K562 (cell line): Measurements from ENCODE around the gene DOLK. TPM values are rescaled to one million over a fixed set of nuclear protein-coding genes. Genes with fewer than 3 reads are reported as not detected.

Source experiments
- ATAC-seq: fragments of 200-7000 bp; cut with Tn5 transposase; 3 replicates; pipeline ENCODE4 v1.9.1; 2020; ENCODE audit warnings: moderate library complexity
- BruUV-seq: library from RNA; stranded (reverse); fragments of 400-500 nt; replicated peaks from 2 replicates; lab custom pipeline; 2021; lab: Mats Ljungman, UMichigan
- CTCF ChIA-PET: fragments of 300-600 bp; formaldehyde crosslinking; extraction: SDS; loops from one replicate; lab custom pipeline; 2021; ENCODE audit warnings: low intra/inter-chr PET ratio; lab: Yijun Ruan, JAX
- POLR2A ChIA-PET: fragments of 300-600, 350-650 bp; sonication (Branson Sonifier 250); formaldehyde crosslinking; extraction: SDS; loops from one replicate; lab custom pipeline; 2021; ENCODE audit warnings: antibody characterized with exemption, inconsistent platforms; lab: Yijun Ruan, JAX
- DNase-seq, 4 experiments: peaks; one replicate each; pipeline versions ENCODE4 v3.0.0 to v3.0.0-alpha.2; 2011 to 2018; ENCODE audit warnings: low spot score in 3 of 4, mixed read lengths in 3 of 4; ENCODE audit errors: extremely low read depth in 1 of 4
- FAIRE-seq: peaks from 2 replicates; lab custom pipeline; 2011; peaks lifted over from hg19 to GRCh38; lab: Jason Lieb, UNC
- H2AFZ ChIP-seq: 2 replicates; pipeline ENCODE4 v1.6.0; 2011; ENCODE audit warnings: low read depth, low read length, control low read depth, inconsistent platforms
- H3K27ac ChIP-seq: fragments of 200-600 bp; 3 replicates; pipeline ENCODE4 v1.8.0; 2011; ENCODE audit warnings: low read depth, mild to moderate bottlenecking, control low read depth, inconsistent platforms, low read length, moderate library complexity, mixed read lengths; ENCODE audit errors: extremely low read depth
- H3K27me3 ChIP-seq, 2 experiments: fragments of 300-600 bp in 1 of 2; 2 replicates in 1 of 2; 3 replicates in 1 of 2; pipeline versions ENCODE4 v1.6.0 to v1.8.0; 2011; ENCODE audit warnings: inconsistent platforms in 2 of 2, low read length in 2 of 2, mild to moderate bottlenecking in 1 of 2, mixed read lengths in 1 of 2, moderate library complexity in 1 of 2; ENCODE audit not compliant: control insufficient read depth in 2 of 2, insufficient read depth in 2 of 2
- H3K36me3 ChIP-seq: fragments of 300-600 bp; 3 replicates; pipeline ENCODE4 v1.8.0; 2011; ENCODE audit warnings: mild to moderate bottlenecking, low read length, inconsistent platforms; ENCODE audit not compliant: control insufficient read depth, insufficient read depth
- H3K4me1 ChIP-seq, 2 experiments: fragments of 200-600 bp in 1 of 2; replicated peaks in 1 of 2; 2 replicates in 1 of 2; 3 replicates in 1 of 2; pipeline versions ENCODE4 v1.5.1 to v1.8.0; 2011; ENCODE audit warnings: inconsistent platforms in 2 of 2, low read length in 2 of 2, mild to moderate bottlenecking in 1 of 2, mixed read lengths in 1 of 2, moderate library complexity in 1 of 2; ENCODE audit not compliant: control insufficient read depth in 2 of 2, insufficient read depth in 2 of 2
- H3K4me2 ChIP-seq: 2 replicates; pipeline ENCODE4 v1.6.1; 2011; ENCODE audit warnings: low read length, control low read depth, inconsistent platforms, mixed read lengths; ENCODE audit not compliant: insufficient read depth
- H3K4me3 ChIP-seq: fragments of 200-600 bp; sonication (generic), shearing (Covaris generic); 2 replicates; pipeline ENCODE4 v1.5.1; 2016; ENCODE audit warnings: control low read depth, inconsistent platforms
- H3K79me2 ChIP-seq: fragments of 200-600 bp; 3 replicates; pipeline ENCODE4 v1.8.0; 2011; ENCODE audit warnings: low read length, inconsistent platforms; ENCODE audit not compliant: control insufficient read depth, insufficient read depth
- H3K9ac ChIP-seq, 2 experiments: 2 replicates each; pipeline versions ENCODE4 v1.6.0 to v1.6.1; 2011; ENCODE audit warnings: low read depth in 2 of 2, low read length in 2 of 2, control low read depth in 1 of 2, inconsistent platforms in 1 of 2, mild to moderate bottlenecking in 1 of 2, mixed read lengths in 1 of 2; ENCODE audit not compliant: insufficient read depth in 1 of 2
- H3K9me1 ChIP-seq: one replicate; pipeline ENCODE4 v1.6.0; 2011; ENCODE audit warnings: inconsistent platforms, mild to moderate bottlenecking, low read length, moderate library complexity; ENCODE audit not compliant: control insufficient read depth, insufficient read depth
- H3K9me3 ChIP-seq: replicated peaks from 2 replicates; pipeline ENCODE4 v1.5.1; 2011; ENCODE audit warnings: low read depth, low read length, inconsistent platforms; ENCODE audit not compliant: control insufficient read depth, insufficient read depth
- H4K20me1 ChIP-seq: replicated peaks from 2 replicates; pipeline ENCODE4 v1.6.1; 2011; ENCODE audit warnings: low read length, inconsistent platforms, mixed read lengths; ENCODE audit not compliant: control insufficient read depth, insufficient read depth
- ATF1 ChIP-seq, 2 experiments: fragments of 450-650 bp in 1 of 2; IDR thresholded peaks; 2 replicates each; pipeline ENCODE4 v1.6.1; 2016; ENCODE audit warnings: missing compliant biosample characterization in 1 of 2, missing genetic modification characterization in 1 of 2
- BDP1 ChIP-seq: IDR thresholded peaks from 3 replicates; pipeline ENCODE4 v1.6.1; 2011; ENCODE audit not compliant: insufficient read length, insufficient read depth
- MTF1 ChIP-seq: fragments of 250-450 bp; sonication (Bioruptor Pico); IDR thresholded peaks from 2 replicates; pipeline ENCODE4 v1.9.0; 2021; ENCODE audit warnings: moderate library complexity, mild to moderate bottlenecking, inconsistent platforms, borderline replicate concordance
- RBM22 ChIP-seq: fragments of 200-400 bp; formaldehyde crosslinking; IDR thresholded peaks from 2 replicates; pipeline ENCODE4 v1.6.1; 2018; ENCODE audit warnings: low read length, low read depth; ENCODE audit not compliant: poor library complexity, severe bottlenecking
- SMARCC2 ChIP-seq: fragments of 450-650 bp; IDR thresholded peaks from 2 replicates; pipeline ENCODE4 v1.6.1; 2017; ENCODE audit warnings: antibody characterized with exemption, moderate library complexity, mild to moderate bottlenecking, low read depth
- ZNF384 ChIP-seq: IDR thresholded peaks from 2 replicates; pipeline ENCODE4 v1.6.1; 2012; ENCODE audit warnings: low read depth, low read length, improper control_type of control experiment
- WGBS: fragments of 100-300 bp; shearing (Covaris generic); methylation state at CpG from one replicate; pipeline ENCODE4 v1.1.6; 2016; ENCODE audit warnings: low coverage, mixed read lengths; ENCODE audit not compliant: insufficient coverage; ENCODE audit errors: missing lambda C conversion rate; 5-methylcytosine and 5-hydroxymethylcytosine counted together
- in situ Hi-C: fragments of 300-500 bp; cut with MboI; formaldehyde crosslinking; loops from 4 replicates; pipeline ENCODE4 v1.15.0; 2018; ENCODE audit warnings: inconsistent platforms, mixed read lengths
- intact Hi-C: fragments of 100-400 bp; cut with micrococcal nuclease; formaldehyde crosslinking; loops from 2 replicates; pipeline ENCODE4 v1.14.2; 2022
- polyA plus RNA-seq, 8 experiments: library from polyadenylated mRNA; depleted of rRNA in 4 of 8; stranded (reverse) in 5 of 8; unstranded in 3 of 8; fragments of >200 nt; fragmentation: Nextera tagmentation in 2 of 8; fragmentation: Illumina TruSeq in 1 of 8; extraction: Ambion mirVana in 2 of 8; extraction: Trizol in 1 of 8; gene quantifications; 2 replicates each; pipeline versions ENCODE4 v1.2.1 to v1.2.3, GENCODE V29; 2011 to 2014; ENCODE audit warnings: inconsistent platforms in 1 of 8, missing spikeins in 1 of 8
- total RNA-seq, 7 experiments: library from RNA; depleted of rRNA in 6 of 7; stranded (reverse); fragments of >200 nt in 6 of 7; fragmentation: Illumina TruSeq in 2 of 7; extraction: Trizol in 2 of 7; gene quantifications; 2 replicates each; pipeline versions ENCODE4 v1.2.1 to v1.2.3, GENCODE V29; 2011 to 2021; ENCODE audit warnings: low replicate concordance in 1 of 7
- TF ChIP-seq, protein P1 (sequence below): sonication (generic); IDR thresholded peaks from 2 replicates; pipeline ENCODE4 v1.6.1; 2016

DOLK gene
- total and polyA plus RNA-seq, 9 of the 15 experiments (the other 6 are each of a cell fraction or from before 2014, with no cell fraction given), result 2.6 to 14.2 (median 11.7) TPM

DNA sequence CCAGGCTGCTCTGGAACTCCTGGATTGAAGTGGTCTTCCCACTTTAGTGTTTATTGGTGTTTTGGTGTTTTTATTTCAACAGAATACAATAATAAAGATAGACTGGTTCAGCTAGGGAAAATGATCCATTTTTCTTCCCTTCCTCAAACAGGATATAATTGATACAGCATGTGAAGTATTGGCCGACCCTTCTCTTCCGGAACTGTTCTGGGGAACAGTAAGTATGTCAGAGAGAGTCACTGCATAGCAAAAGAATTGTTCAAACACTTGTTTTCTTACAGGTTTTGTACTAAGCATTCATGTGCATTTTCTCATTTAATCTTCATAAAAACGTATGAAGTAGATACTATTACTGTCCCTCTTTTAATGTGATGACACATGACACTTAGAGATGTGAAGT, 31.7 kb upstream of the DOLK start:
- Histone ChIP-seq H3K4me1 (no peaks in the 10 kb centered on the region), H2AFZ (no peak overlapping the region), H3K9me1 (no peaks in the 10 kb centered on the region), H3K4me3 (no peak overlapping the region), H3K27ac (no peak overlapping the region), H3K79me2 (no peaks in the 10 kb centered on the region), H3K27me3 (no peaks in the 10 kb centered on the region), H3K4me2 (no peak overlapping the region), H3K36me3 (peaks cover 91% of the 10 kb centered on the region), H3K9me3 (no peaks in the 10 kb centered on the region), H3K9ac (no peak overlapping the region), H4K20me1 (no peaks in the 10 kb centered on the region)
- intact Hi-C loops, result no loop called here
- no peak for ATAC-seq
- DNase-seq, result no peak
- in situ Hi-C loops, result no loop called here
- CTCF ChIA-PET, result no interaction called here
- 76% methylated on average over 3 of the region's 3 CpGs for WGBS
- TF ChIP-seq SMARCC2, result no peak
- POLR2A ChIA-PET, result no interaction called here
- no peak for FAIRE-seq
- no TSS peak for BruUV-seq

DNA sequence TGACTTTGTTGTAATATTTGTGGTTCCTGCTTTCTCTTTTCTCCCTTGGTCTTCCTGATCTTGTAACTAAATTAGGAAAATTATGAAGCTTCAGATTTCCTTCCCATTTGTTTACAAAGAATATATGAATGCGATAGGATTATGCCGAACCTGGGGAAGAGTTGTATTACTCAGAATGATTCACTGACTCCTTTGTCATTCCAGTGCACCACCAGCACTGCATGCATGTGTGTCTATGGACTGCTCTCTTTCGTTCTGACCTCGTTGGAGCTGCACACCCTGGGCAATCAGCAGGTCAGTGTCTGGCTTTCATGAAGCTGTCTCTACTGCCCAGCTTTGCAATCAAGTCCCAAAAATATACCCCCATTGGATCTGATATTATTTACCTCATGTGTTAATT, 25.6 kb upstream of the DOLK start:
- ATAC-seq, result no peak
- H3K79me2 ChIP-seq, result no peaks in the 10 kb centered on the region
- BruUV-seq, result no TSS peak
- no peaks in the 10 kb centered on the region for H3K4me1 ChIP-seq
- no peak overlapping the region for H3K4me3 ChIP-seq
- no peaks in the 10 kb centered on the region for H4K20me1 ChIP-seq
- intact Hi-C loops, result no loop called here
- POLR2A ChIA-PET, result interaction anchor here (0.6 to 0.7 kb wide), 2 partner anchors 37 to 971 kb away, joined by 3 read pairs; no protein-coding TSS in a partner anchor
- in situ Hi-C loops, result no loop called here
- H3K4me2 ChIP-seq, result no peak overlapping the region
- no peak for TF ChIP-seq ATF1 (CRISPR knock-in tag; IDR thresholded peaks at IDR 0.05)
- TF ChIP-seq ATF1 (tag; IDR thresholded peaks at IDR 0.05), result no peak
- TF ChIP-seq ZNF384, result no peak
- TF ChIP-seq MTF1 (CRISPR knock-in tag), result no peak
- TF ChIP-seq, protein P1, sequence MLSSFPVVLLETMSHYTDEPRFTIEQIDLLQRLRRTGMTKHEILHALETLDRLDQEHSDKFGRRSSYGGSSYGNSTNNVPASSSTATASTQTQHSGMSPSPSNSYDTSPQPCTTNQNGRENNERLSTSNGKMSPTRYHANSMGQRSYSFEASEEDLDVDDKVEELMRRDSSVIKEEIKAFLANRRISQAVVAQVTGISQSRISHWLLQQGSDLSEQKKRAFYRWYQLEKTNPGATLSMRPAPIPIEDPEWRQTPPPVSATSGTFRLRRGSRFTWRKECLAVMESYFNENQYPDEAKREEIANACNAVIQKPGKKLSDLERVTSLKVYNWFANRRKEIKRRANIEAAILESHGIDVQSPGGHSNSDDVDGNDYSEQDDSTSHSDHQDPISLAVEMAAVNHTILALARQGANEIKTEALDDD, result no peak
- no peak for TF ChIP-seq RBM22
- TF ChIP-seq BDP1, result no peak
- TF ChIP-seq, all 486 proteins: peak for 0
- no peak for DNase-seq
- H3K27me3 ChIP-seq, result no peaks in the 10 kb centered on the region
- no peaks in the 10 kb centered on the region for H3K9me3 ChIP-seq
- H2AFZ ChIP-seq, result no peak overlapping the region
- CTCF ChIA-PET, result no interaction called here
- FAIRE-seq, result no peak
- 93% methylated on average over 4 of the region's 4 CpGs for whole genome bisulfite sequencing
- no peak overlapping the region for H3K27ac ChIP-seq
- H3K36me3 ChIP-seq, result peaks cover 96% of the 10 kb centered on the region
- no peak overlapping the region for H3K9ac ChIP-seq
- no peaks in the 10 kb centered on the region for H3K9me1 ChIP-seq
